ENCODE data around the gene ETV4.
A peak's percentile ranks its signal among the peaks of the same experiment; 100 is the strongest.

ETV4 gene

GRCh38 chr17:43578699-43579565 lies 32.8 kb upstream of the ETV4 start:
- Histone ChIP-seq H3K14ac (ENCODE audit: low read length) (peak overlapping the region; percentile 99), H3K4me2 (ENCODE audit: low read length) (peak overlapping the region; percentile 34), H3K18ac (ENCODE audit: low read length) (peak overlapping the region; percentile 87), H2AK5ac (ENCODE audit: low read length) (peak overlapping the region; percentile 84), H2BK12ac (ENCODE audit: low read length) (peak overlapping the region; percentile 93), H3K23ac (ENCODE audit: low read length) (no peak overlapping the region), H3K4me3 (ENCODE audit: low read depth, low read length) (no peak overlapping the region), H4K91ac (ENCODE audit: low read depth, low read length) (peak overlapping the region; percentile 99), H3K27ac (ENCODE audit: low read depth, low read length) (peak overlapping the region; percentile 93), H3K4me1 (ENCODE audit: control insufficient read depth in 1 of 2, insufficient read depth in 2 of 2, low read length in 2 of 2) (peaks cover 41 to 47% of the 10 kb centered on the region in 2 experiments), H3K27me3 (ENCODE audit: insufficient read depth, low read length) (no peaks in the 10 kb centered on the region), H4K8ac (ENCODE audit: low read depth, low read length) (peak overlapping the region; percentile 85), H3K79me1 (ENCODE audit: low read length) (peaks cover 50% of the 10 kb centered on the region), H3K36me3 (ENCODE audit: control insufficient read depth in 1 of 2, insufficient read depth in 2 of 2, low read length in 2 of 2) (no peaks in the 10 kb centered on the region), H2BK5ac (ENCODE audit: low read depth, low read length, poor library complexity) (peak overlapping the region; percentile 97), H2BK120ac (ENCODE audit: insufficient read depth, low read length, poor library complexity) (peak overlapping the region; percentile 98), H3K79me2 (ENCODE audit: control insufficient read depth, insufficient read depth, low read length, poor library complexity) (peaks cover 20% of the 10 kb centered on the region), H2AFZ (ENCODE audit: insufficient read depth, low read length, poor library complexity) (peak overlapping the region; percentile 65), H4K12ac (ENCODE audit: low read depth, low read length) (peak overlapping the region; percentile 76), H3K9me3 (ENCODE audit: insufficient read depth, low read depth, low read length) (no peaks in the 10 kb centered on the region), H3K4ac (ENCODE audit: low read depth, low read length) (peak overlapping the region; percentile 75), H3K9ac (ENCODE audit: low read length) (peak overlapping the region; percentile 24)
- no CpG with 5 or more reads among the region's 13 CpGs for WGBS (ENCODE audit: extremely low coverage, insufficient coverage, insufficient read length)
- DNase-seq: peak; percentile 90 to 92

- H4K91ac ChIP-seq (ENCODE audit: low read depth, low read length): peak overlapping the region; percentile 99
- H3K36me3 ChIP-seq (ENCODE audit: control insufficient read depth in 1 of 2, insufficient read depth in 2 of 2, low read length in 2 of 2): no peaks in the 10 kb centered on the region
- peaks cover 39 to 42% of the 10 kb centered on the region in 2 experiments for H3K4me1 ChIP-seq (ENCODE audit: control insufficient read depth in 1 of 2, insufficient read depth in 2 of 2, low read length in 2 of 2)
- no peak overlapping the region for H3K23ac ChIP-seq (ENCODE audit: low read length)
- peak overlapping the region; percentile 97 for H2BK5ac ChIP-seq (ENCODE audit: low read depth, low read length, poor library complexity)
- H3K18ac ChIP-seq (ENCODE audit: low read length): peak overlapping the region; percentile 87
- no peak overlapping the region for H3K4me3 ChIP-seq (ENCODE audit: low read depth, low read length)
- H3K79me1 ChIP-seq (ENCODE audit: low read length): peaks cover 46% of the 10 kb centered on the region
- H2AK5ac ChIP-seq (ENCODE audit: low read length): peak overlapping the region; percentile 84
- peak overlapping the region; percentile 89 for H4K12ac ChIP-seq (ENCODE audit: low read depth, low read length)
- peak overlapping the region; percentile 34 for H3K4me2 ChIP-seq (ENCODE audit: low read length)
- H3K79me2 ChIP-seq (ENCODE audit: control insufficient read depth, insufficient read depth, low read length, poor library complexity): peaks cover 20% of the 10 kb centered on the region
- peak overlapping the region; percentile 75 for H3K4ac ChIP-seq (ENCODE audit: low read depth, low read length)
- peak overlapping the region; percentile 93 for H2BK12ac ChIP-seq (ENCODE audit: low read length)
- peak overlapping the region; percentile 93 for H3K27ac ChIP-seq (ENCODE audit: low read depth, low read length)
- peak overlapping the region; percentile 98 for H2BK120ac ChIP-seq (ENCODE audit: insufficient read depth, low read length, poor library complexity)
- H2AFZ ChIP-seq (ENCODE audit: insufficient read depth, low read length, poor library complexity): peak overlapping the region; percentile 71
- no CpG with 5 or more reads among the region's 1 CpG for WGBS (ENCODE audit: extremely low coverage, insufficient coverage, insufficient read length)
- H3K14ac ChIP-seq (ENCODE audit: low read length): peak overlapping the region; percentile 99
- DNase-seq: no peak
- H3K9ac ChIP-seq (ENCODE audit: low read length): no peak overlapping the region
- H4K8ac ChIP-seq (ENCODE audit: low read depth, low read length): peak overlapping the region; percentile 85
- no peaks in the 10 kb centered on the region for H3K9me3 ChIP-seq (ENCODE audit: insufficient read depth, low read depth, low read length)
- no peaks in the 10 kb centered on the region for H3K27me3 ChIP-seq (ENCODE audit: insufficient read depth, low read length)
These were observed 32.2 kb upstream of the ETV4 start for GRCh38 chr17:43578404-43578698.

GRCh38 chr17:43577664-43578403 lies 31.7 kb upstream of the ETV4 start:
- Histone ChIP-seq H2BK5ac (ENCODE audit: low read depth, low read length, poor library complexity) (peak overlapping the region; percentile 97), H3K4me3 (ENCODE audit: low read depth, low read length) (no peak overlapping the region), H3K23ac (ENCODE audit: low read length) (no peak overlapping the region), H3K4ac (ENCODE audit: low read depth, low read length) (peak overlapping the region; percentile 75), H2AK5ac (ENCODE audit: low read length) (peak overlapping the region; percentile 84), H4K8ac (ENCODE audit: low read depth, low read length) (peak overlapping the region; percentile 85), H3K9me3 (ENCODE audit: insufficient read depth, low read depth, low read length) (no peaks in the 10 kb centered on the region), H3K79me1 (ENCODE audit: low read length) (peaks cover 44% of the 10 kb centered on the region), H3K9ac (ENCODE audit: low read length) (no peak overlapping the region), H2BK12ac (ENCODE audit: low read length) (peak overlapping the region; percentile 93), H3K4me2 (ENCODE audit: low read length) (peak overlapping the region; percentile 21), H3K4me1 (ENCODE audit: control insufficient read depth in 1 of 2, insufficient read depth in 2 of 2, low read length in 2 of 2) (peaks cover 39 to 42% of the 10 kb centered on the region in 2 experiments), H4K12ac (ENCODE audit: low read depth, low read length) (peak overlapping the region; percentile 89), H4K91ac (ENCODE audit: low read depth, low read length) (peak overlapping the region; percentile 99), H3K27ac (ENCODE audit: low read depth, low read length) (peak overlapping the region; percentile 93), H3K18ac (ENCODE audit: low read length) (peak overlapping the region; percentile 93), H3K36me3 (ENCODE audit: control insufficient read depth in 1 of 2, insufficient read depth in 2 of 2, low read length in 2 of 2) (no peaks in the 10 kb centered on the region), H3K79me2 (ENCODE audit: control insufficient read depth, insufficient read depth, low read length, poor library complexity) (peaks cover 18% of the 10 kb centered on the region), H2AFZ (ENCODE audit: insufficient read depth, low read length, poor library complexity) (peak overlapping the region; percentile 71), H2BK120ac (ENCODE audit: insufficient read depth, low read length, poor library complexity) (peak overlapping the region; percentile 98), H3K14ac (ENCODE audit: low read length) (peak overlapping the region; percentile 99), H3K27me3 (ENCODE audit: insufficient read depth, low read length) (no peaks in the 10 kb centered on the region)
- no peak for DNase-seq
- WGBS (ENCODE audit: extremely low coverage, insufficient coverage, insufficient read length): no CpG with 5 or more reads among the region's 14 CpGs

GRCh38 chr17:43576563-43577229 lies 30.6 kb upstream of the ETV4 start:
- H3K4ac ChIP-seq (ENCODE audit: low read depth, low read length): peak overlapping the region; percentile 71
- no peak overlapping the region for H3K4me3 ChIP-seq (ENCODE audit: low read depth, low read length)
- no peaks in the 10 kb centered on the region for H3K9me3 ChIP-seq (ENCODE audit: insufficient read depth, low read depth, low read length)
- DNase-seq: peak; percentile 72 to 89
- no peak overlapping the region for H3K9ac ChIP-seq (ENCODE audit: low read length)
- peaks cover 18% of the 10 kb centered on the region for H3K79me2 ChIP-seq (ENCODE audit: control insufficient read depth, insufficient read depth, low read length, poor library complexity)
- no peak overlapping the region for H4K12ac ChIP-seq (ENCODE audit: low read depth, low read length)
- H2BK5ac ChIP-seq (ENCODE audit: low read depth, low read length, poor library complexity): peak overlapping the region; percentile 97
- H2AFZ ChIP-seq (ENCODE audit: insufficient read depth, low read length, poor library complexity): peak overlapping the region; percentile 47
- peak overlapping the region; percentile 93 for H2BK12ac ChIP-seq (ENCODE audit: low read length)
- peaks cover 41 to 45% of the 10 kb centered on the region in 2 experiments for H3K4me1 ChIP-seq (ENCODE audit: control insufficient read depth in 1 of 2, insufficient read depth in 2 of 2, low read length in 2 of 2)
- H4K91ac ChIP-seq (ENCODE audit: low read depth, low read length): peak overlapping the region; percentile 99
- peak overlapping the region; percentile 85 for H3K14ac ChIP-seq (ENCODE audit: low read length)
- WGBS (ENCODE audit: extremely low coverage, insufficient coverage, insufficient read length): no CpG with 5 or more reads among the region's 10 CpGs
- H4K8ac ChIP-seq (ENCODE audit: low read depth, low read length): peak overlapping the region; percentile 85
- peak overlapping the region; percentile 66 for H2AK5ac ChIP-seq (ENCODE audit: low read length)
- no peaks in the 10 kb centered on the region for H3K27me3 ChIP-seq (ENCODE audit: insufficient read depth, low read length)
- no peak overlapping the region for H3K23ac ChIP-seq (ENCODE audit: low read length)
- H3K27ac ChIP-seq (ENCODE audit: low read depth, low read length): peak overlapping the region; percentile 93
- peaks cover 47% of the 10 kb centered on the region for H3K79me1 ChIP-seq (ENCODE audit: low read length)
- peak overlapping the region; percentile 93 for H3K18ac ChIP-seq (ENCODE audit: low read length)
- no peaks in the 10 kb centered on the region for H3K36me3 ChIP-seq (ENCODE audit: control insufficient read depth in 1 of 2, insufficient read depth in 2 of 2, low read length in 2 of 2)
- no peak overlapping the region for H3K4me2 ChIP-seq (ENCODE audit: low read length)
- peak overlapping the region; percentile 98 for H2BK120ac ChIP-seq (ENCODE audit: insufficient read depth, low read length, poor library complexity)
